Stimulated activated CD4-positive, alpha-beta T cell treated with anti-CD3 and anti-CD28 coated beads, Interleukin-1b, Interleukin-23, amount 100 ng/mL, for 48 hours (primary cell): ENCODE measurements around the gene GAB2.

ENCODE experiments used
- DNase-seq: peaks from one replicate; pipeline ENCODE4 v3.0.0-alpha.2; 2020

Gene GAB2

GRCh38 chr11:78168539-78169477 lies 248.8 kb downstream of the GAB2 start:
- DNase-seq, result no peak

GRCh38 chr11:78166855-78167469 lies 250.7 kb downstream of the GAB2 start:
- no peak for DNase-seq
